DMS153 treated with DMSO at 0.1 percent for 48 hours (cell line): ENCODE data around the gene CBY3.
A peak's percentile ranks its signal among the peaks of the same experiment; 100 is the strongest.
"Not testable (repeated sequence)": the region's sequence is repeated elsewhere in the genome, so short reads cannot be mapped to it uniquely, and the experiment has no call there.

ENCODE experiments used
- DNase-seq: peaks from one replicate; lab custom pipeline; 2025; ENCODE audit not compliant: unreplicated experiment; lab: John Stamatoyannopoulos, UW

Gene CBY3

GRCh38 chr5:179678223-179679013, 2.4 kb downstream of the CBY3 start:
- DNase-seq = peak; percentile 38

DNA sequence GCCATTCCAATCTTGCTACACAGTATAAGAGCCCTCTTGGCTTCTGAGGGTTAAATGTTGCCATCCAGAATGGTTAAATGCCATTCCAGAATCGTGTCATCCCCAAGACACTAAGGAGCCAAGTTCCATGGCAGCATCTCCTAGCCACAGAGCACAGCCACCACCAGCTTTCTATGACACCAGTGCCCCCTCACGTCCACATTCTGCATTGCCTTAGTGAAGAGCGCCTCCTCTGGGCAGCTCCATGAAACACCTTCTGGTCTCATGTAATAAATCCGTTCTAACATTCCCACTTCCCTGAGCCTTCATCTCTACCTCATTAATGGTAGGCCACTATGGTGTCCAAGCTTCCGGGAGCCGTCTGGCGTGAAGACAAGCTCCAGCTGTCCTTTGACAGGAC, 12.4 kb downstream of the CBY3 start:
- no peak for DNase-seq

DNA sequence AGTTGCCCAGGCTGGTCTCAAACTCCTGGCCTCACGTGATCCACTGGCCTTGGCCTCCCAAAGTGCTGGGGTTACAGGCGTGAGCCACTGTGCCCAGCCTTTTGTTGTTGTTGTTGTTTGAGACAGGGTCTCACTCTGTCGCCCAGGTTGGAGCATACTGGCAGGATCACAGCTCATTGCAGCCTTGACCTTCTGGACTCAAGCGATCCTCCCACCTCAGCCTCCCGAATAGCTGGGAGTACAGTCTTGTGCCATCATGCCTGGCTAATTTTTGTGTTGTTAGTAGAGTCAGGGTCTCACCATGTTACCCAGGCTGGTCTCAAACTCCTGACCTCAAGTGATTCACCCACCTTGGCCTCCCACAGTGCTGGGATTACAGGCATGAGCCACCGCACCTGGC, 19.2 kb downstream of the CBY3 start:
- not testable (repeated sequence) for DNase-seq

- not testable (repeated sequence) for DNase-seq
These were observed 22.5 kb downstream of the CBY3 start for GRCh38 chr5:179658179-179658856.

DNA sequence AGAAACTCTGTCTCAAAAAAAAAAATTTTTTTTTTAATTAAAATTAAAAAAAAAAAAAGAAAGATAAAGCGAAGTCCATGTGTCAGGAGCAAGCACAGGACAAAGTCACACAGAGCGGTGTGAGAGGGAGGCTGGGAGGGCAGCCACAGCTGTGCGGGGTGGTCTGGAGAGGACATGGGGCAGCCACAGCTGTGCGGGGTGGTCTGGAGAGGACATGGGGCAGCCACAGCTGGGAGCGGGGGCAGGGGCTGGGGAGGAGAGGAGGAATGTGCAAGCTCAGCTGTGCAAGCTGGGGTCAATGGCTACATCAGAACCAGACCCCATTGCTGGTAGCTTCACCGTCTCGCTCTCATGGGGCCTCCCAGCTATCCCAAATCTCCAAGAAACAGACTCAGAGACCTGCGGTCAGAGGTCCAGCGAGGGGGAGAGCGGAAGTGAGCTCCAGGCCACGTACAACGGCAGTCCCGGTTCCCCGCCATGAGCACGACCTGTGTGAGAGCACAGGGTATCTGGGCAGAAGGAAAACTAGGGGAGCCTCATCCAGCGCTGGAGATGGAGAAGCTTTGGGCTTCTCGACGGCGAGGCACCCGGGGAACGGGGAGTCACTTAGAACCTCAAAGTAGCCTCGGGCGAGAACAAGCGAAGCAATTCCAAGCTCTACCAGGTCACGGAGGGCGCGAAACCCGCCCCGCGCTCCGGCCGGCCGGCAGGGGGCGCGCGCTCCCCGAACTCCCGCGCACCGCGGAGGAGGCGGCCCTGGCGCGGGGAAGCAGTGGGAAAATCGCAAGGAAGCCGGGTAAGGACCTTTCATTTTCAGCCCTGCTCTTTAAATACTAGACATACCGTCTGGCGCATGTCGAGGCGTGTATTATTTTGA, 23.3 kb downstream of the CBY3 start:
- DNase-seq = not testable (repeated sequence)

GRCh38 chr5:179653135-179653534, 27.7 kb downstream of the CBY3 start:
- DNase-seq = not testable (repeated sequence)

GRCh38 chr5:179650245-179650644, 30.6 kb downstream of the CBY3 start:
- DNase-seq = not testable (repeated sequence)

- DNase-seq = not testable (repeated sequence)
These were observed 31.6 kb downstream of the CBY3 start for GRCh38 chr5:179649166-179649703.

DNA sequence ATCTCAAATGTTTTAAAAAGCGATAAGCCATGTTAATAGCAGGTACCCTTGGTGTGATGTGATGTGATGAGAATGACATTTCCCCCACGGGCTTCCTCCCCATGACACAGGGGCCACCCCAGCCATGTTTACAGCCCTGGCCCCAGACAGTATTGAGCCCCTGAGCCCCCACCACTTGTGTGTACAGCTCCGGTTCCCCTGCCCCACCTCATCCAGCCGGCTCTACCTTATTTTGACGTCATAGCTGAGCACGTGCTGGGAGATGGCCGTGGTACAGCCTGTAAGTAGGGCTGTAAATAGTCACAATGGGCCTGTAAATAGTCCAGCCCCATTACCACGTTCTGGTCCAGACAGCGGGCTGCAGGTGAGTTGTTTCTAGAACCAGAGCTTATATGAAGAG, 32.4 kb downstream of the CBY3 start:
- DNase-seq = no peak

GRCh38 chr5:179644766-179645165, 36.1 kb downstream of the CBY3 start:
- not testable (repeated sequence) for DNase-seq

DNA sequence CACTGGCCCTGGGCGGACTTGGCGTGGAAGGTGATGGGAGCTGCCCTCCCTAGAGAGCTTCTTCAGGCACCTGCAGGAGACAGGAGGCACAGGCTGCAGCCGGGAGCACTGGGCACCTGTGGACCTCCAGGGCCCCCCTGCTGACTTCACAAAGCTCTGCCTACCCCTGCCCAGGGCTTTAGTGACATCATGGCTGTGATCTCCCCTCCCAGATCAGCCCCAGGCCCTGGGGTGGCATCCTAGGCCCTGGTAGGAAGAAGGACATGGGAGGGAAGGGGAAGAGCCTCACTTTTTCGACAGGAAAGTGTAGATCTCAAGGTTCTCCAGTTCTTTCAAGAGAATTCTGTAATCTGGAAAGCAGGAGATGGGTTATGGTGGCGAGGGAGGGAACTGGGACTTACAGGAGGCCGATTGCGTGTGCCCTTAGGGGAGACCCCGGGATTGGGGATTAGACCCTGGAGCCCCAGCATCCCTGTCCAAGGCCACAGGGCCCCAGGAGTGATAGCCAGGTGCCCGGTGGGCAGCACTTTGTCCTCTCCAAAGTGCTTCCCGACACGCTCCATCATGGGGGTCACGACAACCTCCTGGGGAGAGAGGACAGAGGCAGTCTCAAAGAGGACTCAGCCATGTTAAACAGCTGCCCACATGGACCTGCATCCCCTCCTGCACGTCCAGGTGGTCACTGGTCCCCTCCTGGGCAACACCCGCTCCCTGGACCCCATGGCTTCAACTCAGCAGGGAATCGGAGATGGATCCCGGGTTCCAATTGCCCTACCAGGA, 37.5 kb downstream of the CBY3 start:
- DNase-seq = not testable (repeated sequence)

GRCh38 chr5:179642626-179643025, 38.2 kb downstream of the CBY3 start:
- DNase-seq = not testable (repeated sequence)

GRCh38 chr5:179641745-179642144, 39.1 kb downstream of the CBY3 start:
- DNase-seq = not testable (repeated sequence)

GRCh38 chr5:179639296-179639695, 41.5 kb downstream of the CBY3 start:
- not testable (repeated sequence) for DNase-seq

GRCh38 chr5:179634370-179635172, 46.3 kb downstream of the CBY3 start:
- DNase-seq = not testable (repeated sequence)

GRCh38 chr5:179633501-179634369, 47.1 kb downstream of the CBY3 start:
- not testable (repeated sequence) for DNase-seq
